Left ventricle myocardium inferior (tissue), 1 donor: ENCODE results near the gene ANK2. TPM values are rescaled to one million over a fixed set of nuclear protein-coding genes. Genes with fewer than 3 reads are reported as not detected.

Experiments used
- DNase-seq: peaks from one replicate; pipeline ENCODE4 v3.0.0-alpha.2; 2020
- H3K27ac ChIP-seq: fragments of 200-600 bp; replicated peaks from 2 replicates; pipeline ENCODE4 v1.8.0; 2021
- H3K27me3 ChIP-seq: fragments of 200-600 bp; 2 replicates; pipeline ENCODE4 v1.8.0; 2021; ENCODE audit warnings: low read depth
- H3K36me3 ChIP-seq: fragments of 200-600 bp; 2 replicates; pipeline ENCODE4 v1.8.0; 2021
- H3K4me1 ChIP-seq: fragments of 200-600 bp; 2 replicates; pipeline ENCODE4 v1.8.0; 2021
- H3K4me3 ChIP-seq: fragments of 200-600 bp; 2 replicates; pipeline ENCODE4 v1.8.0; 2021; ENCODE audit warnings: mild to moderate bottlenecking, moderate library complexity
- H3K9me3 ChIP-seq: fragments of 200-600 bp; replicated peaks from 2 replicates; pipeline ENCODE4 v1.8.0; 2021
- intact Hi-C: fragments of 100-400 bp; cut with micrococcal nuclease; formaldehyde crosslinking; loops from one replicate; pipeline ENCODE4 v1.11.0; 2022
- total RNA-seq: library from RNA; stranded (reverse); fragmentation: NEBNext Ultra II Directional; extraction: Animal tissue kit (Norgen Biotek cat#: 25700); gene quantifications from one replicate; pipeline ENCODE4 v1.2.1, GENCODE V29; 2021
- TF ChIP-seq, protein P1 (sequence below): fragments of 200-600 bp; IDR thresholded peaks from 2 replicates; pipeline ENCODE4 v1.8.0; 2021; ENCODE audit warnings: antibody characterized with exemption, mild to moderate bottlenecking, borderline replicate concordance
- donor health status: DM: no; HTN: yes; CAD: no; lungs with severe emphysema.

The ANK2 gene
- total RNA-seq, 1 donor from 2014 or later = 267 TPM

- H3K27ac ChIP-seq = no peak overlapping the region
- TF ChIP-seq, protein P1, sequence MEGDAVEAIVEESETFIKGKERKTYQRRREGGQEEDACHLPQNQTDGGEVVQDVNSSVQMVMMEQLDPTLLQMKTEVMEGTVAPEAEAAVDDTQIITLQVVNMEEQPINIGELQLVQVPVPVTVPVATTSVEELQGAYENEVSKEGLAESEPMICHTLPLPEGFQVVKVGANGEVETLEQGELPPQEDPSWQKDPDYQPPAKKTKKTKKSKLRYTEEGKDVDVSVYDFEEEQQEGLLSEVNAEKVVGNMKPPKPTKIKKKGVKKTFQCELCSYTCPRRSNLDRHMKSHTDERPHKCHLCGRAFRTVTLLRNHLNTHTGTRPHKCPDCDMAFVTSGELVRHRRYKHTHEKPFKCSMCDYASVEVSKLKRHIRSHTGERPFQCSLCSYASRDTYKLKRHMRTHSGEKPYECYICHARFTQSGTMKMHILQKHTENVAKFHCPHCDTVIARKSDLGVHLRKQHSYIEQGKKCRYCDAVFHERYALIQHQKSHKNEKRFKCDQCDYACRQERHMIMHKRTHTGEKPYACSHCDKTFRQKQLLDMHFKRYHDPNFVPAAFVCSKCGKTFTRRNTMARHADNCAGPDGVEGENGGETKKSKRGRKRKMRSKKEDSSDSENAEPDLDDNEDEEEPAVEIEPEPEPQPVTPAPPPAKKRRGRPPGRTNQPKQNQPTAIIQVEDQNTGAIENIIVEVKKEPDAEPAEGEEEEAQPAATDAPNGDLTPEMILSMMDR = no peak
- no peaks in the 10 kb centered on the region for H3K27me3 ChIP-seq
- intact Hi-C loops = no loop called here
- DNase-seq = no peak
- H3K36me3 ChIP-seq = no peaks in the 10 kb centered on the region
- no peaks in the 10 kb centered on the region for H3K4me1 ChIP-seq
- H3K9me3 ChIP-seq = no peaks in the 10 kb centered on the region
- no peak overlapping the region for H3K4me3 ChIP-seq
Measured at GRCh38 chr4:113131621-113132020, 82.2 kb downstream of the ANK2 start.

GRCh38 chr4:113141901-113142346 is 92.5 kb downstream of the ANK2 start:
- no peaks in the 10 kb centered on the region for H3K27me3 ChIP-seq
- H3K36me3 ChIP-seq = no peaks in the 10 kb centered on the region
- no peak for DNase-seq
- intact Hi-C loops = no loop called here
- H3K4me1 ChIP-seq = peaks cover 31% of the 10 kb centered on the region
- TF ChIP-seq, protein P1 = no peak
- H3K27ac ChIP-seq = no peak overlapping the region
- H3K4me3 ChIP-seq = no peak overlapping the region
- no peaks in the 10 kb centered on the region for H3K9me3 ChIP-seq

- no peak overlapping the region for H3K27ac ChIP-seq
Measured at GRCh38 chr4:113142351-113142750, 92.9 kb downstream of the ANK2 start.

GRCh38 chr4:113144091-113144490 is 94.6 kb downstream of the ANK2 start:
- DNase-seq = no peak
- Histone ChIP-seq H3K27ac (no peak overlapping the region), H3K9me3 (no peaks in the 10 kb centered on the region), H3K36me3 (no peaks in the 10 kb centered on the region), H3K4me1 (peaks cover 40% of the 10 kb centered on the region), H3K4me3 (no peak overlapping the region), H3K27me3 (no peaks in the 10 kb centered on the region)
- TF ChIP-seq, protein P1 = no peak
- intact Hi-C loops = no loop called here

More at GRCh38 chr4:113142351-113142750, 92.9 kb downstream of the ANK2 start:
- Histone ChIP-seq H3K9me3 (no peaks in the 10 kb centered on the region), H3K4me1 (peaks cover 32% of the 10 kb centered on the region), H3K36me3 (no peaks in the 10 kb centered on the region), H3K4me3 (no peak overlapping the region), H3K27me3 (no peaks in the 10 kb centered on the region)
- intact Hi-C loops = no loop called here
- TF ChIP-seq, protein P1 = no peak
- DNase-seq = no peak

DNA sequence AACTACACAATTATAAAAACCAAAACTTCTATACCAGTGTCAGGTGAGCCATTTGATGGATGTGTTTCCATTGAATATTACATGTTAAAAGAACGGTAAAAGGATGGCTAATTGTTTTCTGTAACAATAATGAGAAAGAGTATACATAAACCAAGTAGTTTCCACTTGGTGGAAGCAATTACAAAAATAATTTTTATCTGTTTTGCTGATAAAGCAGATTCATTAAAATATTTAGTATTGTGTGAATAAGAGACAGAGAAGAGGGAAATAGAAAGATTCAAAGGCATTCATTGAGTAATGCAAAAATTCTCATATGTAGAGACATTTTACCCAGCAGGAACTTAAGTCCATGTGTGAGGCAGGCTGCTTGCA is 95.7 kb downstream of the ANK2 start:
- DNase-seq = no peak
- TF ChIP-seq, protein P1 = no peak
- no peaks in the 10 kb centered on the region for H3K36me3 ChIP-seq
- H3K9me3 ChIP-seq = no peaks in the 10 kb centered on the region
- no peaks in the 10 kb centered on the region for H3K27me3 ChIP-seq
- peak overlapping the region; percentile 90 for H3K27ac ChIP-seq
- intact Hi-C loops = no loop called here
- H3K4me3 ChIP-seq = peak overlapping the region; percentile 64
- peaks cover 43% of the 10 kb centered on the region for H3K4me1 ChIP-seq
